SK-N-SH (cell line): ENCODE measurements around the gene PRRT2. TPM values are rescaled to one million over a fixed set of nuclear protein-coding genes. Genes with fewer than 3 reads are reported as not detected.

Experiments used
- CTCF ChIA-PET: fragments of 300-600, 350-600 bp; formaldehyde crosslinking; extraction: SDS; loops from one replicate; lab custom pipeline; 2021; lab: Yijun Ruan, JAX
- POLR2A ChIA-PET: fragments of 350-600 bp; sonication (Branson Sonifier 250); formaldehyde crosslinking; extraction: SDS; loops from one replicate; lab custom pipeline; 2020; ENCODE audit warnings: antibody characterized with exemption, inconsistent platforms; lab: Yijun Ruan, JAX
- DNase-seq: peaks from one replicate; pipeline ENCODE4 v3.0.0; 2012
- H2AFZ ChIP-seq: fragments of 200-600 bp; sonication (generic); 2 replicates; pipeline ENCODE4 v1.8.1; 2016; ENCODE audit warnings: antibody characterized with exemption, mild to moderate bottlenecking, low read depth
- H3F3A ChIP-seq: fragments of 200-600 bp; sonication (generic); replicated peaks from 2 replicates; pipeline ENCODE3; 2016; ENCODE audit warnings: antibody characterized with exemption, mild to moderate bottlenecking; ENCODE audit not compliant: insufficient read depth
- H3K27ac ChIP-seq, 2 experiments: fragments of 200-500 bp in 1 of 2; fragments of 200-600 bp in 1 of 2; sonication (Bioruptor generic) in 1 of 2; sonication (generic), shearing (Covaris generic) in 1 of 2; 2 replicates each; pipeline versions ENCODE4 v1.5.1 to v1.6.1; 2014 to 2016; ENCODE audit warnings: low read depth in 2 of 2, inconsistent platforms in 1 of 2, low read length in 1 of 2, mild to moderate bottlenecking in 1 of 2, mixed read lengths in 1 of 2
- H3K27me3 ChIP-seq: fragments of 200-600 bp; sonication (generic), shearing (Covaris generic); 2 replicates; pipeline ENCODE4 v1.6.1; 2016; ENCODE audit warnings: mixed run types; ENCODE audit not compliant: insufficient read depth
- H3K36me3 ChIP-seq, 2 experiments: fragments of 200-500 bp in 1 of 2; fragments of 200-600 bp in 1 of 2; sonication (Bioruptor generic) in 1 of 2; sonication (generic) in 1 of 2; replicated peaks in 1 of 2; 2 replicates each; pipeline versions ENCODE3 to v1.5.1; 2014 to 2016; ENCODE audit warnings: low read length in 1 of 2, mild to moderate bottlenecking in 1 of 2; ENCODE audit not compliant: insufficient read depth in 2 of 2, control insufficient read depth in 1 of 2
- H3K4me1 ChIP-seq, 2 experiments: fragments of 200-500 bp in 1 of 2; fragments of 200-600 bp in 1 of 2; sonication (Bioruptor generic) in 1 of 2; sonication (generic), shearing (Covaris generic) in 1 of 2; 2 replicates each; pipeline versions ENCODE4 v1.5.1 to v1.6.1; 2014 to 2016; ENCODE audit warnings: low read depth in 1 of 2, low read length in 1 of 2, mixed run types in 1 of 2; ENCODE audit not compliant: insufficient read depth in 2 of 2, control insufficient read depth in 1 of 2
- H3K4me2 ChIP-seq: fragments of 200-600 bp; sonication (generic), shearing (Covaris generic); 2 replicates; pipeline ENCODE4 v1.6.1; 2017; ENCODE audit warnings: mixed run types
- H3K4me3 ChIP-seq, 2 experiments: fragments of 200-500 bp in 1 of 2; fragments of 200-600 bp in 1 of 2; sonication (Bioruptor generic) in 1 of 2; sonication (generic), shearing (Covaris generic) in 1 of 2; 2 replicates each; pipeline versions ENCODE4 v1.5.1 to v1.8.1; 2014 to 2016; ENCODE audit warnings: low read depth in 2 of 2, inconsistent platforms in 1 of 2, low read length in 1 of 2, mild to moderate bottlenecking in 1 of 2, mixed read lengths in 1 of 2, moderate library complexity in 1 of 2
- H3K79me2 ChIP-seq: fragments of 200-600 bp; sonication (generic); 2 replicates; pipeline ENCODE4 v1.8.1; 2017; ENCODE audit warnings: mild to moderate bottlenecking; ENCODE audit not compliant: insufficient read depth
- H3K9ac ChIP-seq: fragments of 200-600 bp; sonication (generic); 2 replicates; pipeline ENCODE4 v1.6.1; 2017; ENCODE audit warnings: mixed run types
- H3K9me2 ChIP-seq: fragments of 200-600 bp; sonication (generic); 2 replicates; pipeline ENCODE4 v1.6.1; 2017; ENCODE audit warnings: mixed run types
- H3K9me3 ChIP-seq: fragments of 200-600 bp; sonication (generic); 2 replicates; pipeline ENCODE4 v1.6.1; 2017; ENCODE audit warnings: mixed run types, mild to moderate bottlenecking, moderate library complexity
- H4K20me1 ChIP-seq: fragments of 200-600 bp; sonication (generic); 2 replicates; pipeline ENCODE4 v1.6.1; 2017; ENCODE audit warnings: mild to moderate bottlenecking, mixed run types; ENCODE audit not compliant: insufficient read depth
- ELF1 ChIP-seq: IDR thresholded peaks from 2 replicates; pipeline ENCODE4 v1.4.0; 2012
- EZH2phosphoT487 ChIP-seq: fragments of 200-600 bp; sonication (generic); IDR thresholded peaks from 2 replicates; pipeline ENCODE4 v1.6.1; 2017; ENCODE audit warnings: low read depth, mixed run types, mild to moderate bottlenecking, antibody characterized with exemption, moderate library complexity, borderline replicate concordance
- FOSL2 ChIP-seq: IDR thresholded peaks from 2 replicates; pipeline ENCODE4 v1.4.0; 2012; ENCODE audit warnings: low read depth, mild to moderate bottlenecking, moderate library complexity, borderline replicate concordance
- FOXM1 ChIP-seq: IDR thresholded peaks from 2 replicates; pipeline ENCODE4 v1.4.0; 2012; ENCODE audit warnings: low read depth, mild to moderate bottlenecking
- JUND ChIP-seq: IDR thresholded peaks from 2 replicates; pipeline ENCODE4 v1.4.0; 2012
- POLR2AphosphoS5 ChIP-seq: IDR thresholded peaks from 2 replicates; pipeline ENCODE4 v1.6.1; 2012; ENCODE audit warnings: low read depth, low read length
- RAD21 ChIP-seq: IDR thresholded peaks from 2 replicates; pipeline ENCODE4 v1.6.1; 2012; ENCODE audit warnings: mild to moderate bottlenecking, low read length
- RCOR1 ChIP-seq: fragments of 150-350 bp; IDR thresholded peaks from 2 replicates; pipeline ENCODE4 v1.6.1; 2017; ENCODE audit warnings: antibody characterized with exemption, low read length
- RFX5 ChIP-seq: IDR thresholded peaks from 2 replicates; pipeline ENCODE4 v1.6.1; 2012; ENCODE audit warnings: mild to moderate bottlenecking, improper control_type of control experiment, low read length
- YY1 ChIP-seq: IDR thresholded peaks from 2 replicates; pipeline ENCODE4 v1.4.0; 2012; ENCODE audit warnings: low read depth, mild to moderate bottlenecking
- WGBS: methylation state at CpG from one replicate; pipeline ENCODE4 v1.1.6; 2017; ENCODE audit warnings: low lambda C conversion rate; 5-methylcytosine and 5-hydroxymethylcytosine counted together
- polyA plus RNA-seq, 3 experiments: library from polyadenylated mRNA; depleted of rRNA; stranded (reverse); fragments of >200 nt; gene quantifications; 2 replicates each; pipeline ENCODE4 v1.2.3, GENCODE V29; 2012
- TF ChIP-seq, protein P1 (sequence below): IDR thresholded peaks from 2 replicates; pipeline ENCODE4 v1.6.1; 2012; ENCODE audit warnings: mild to moderate bottlenecking, low read depth, low read length, moderate library complexity
- TF ChIP-seq, protein P2 (sequence below): fragments of 200-600 bp; sonication (generic); IDR thresholded peaks from 2 replicates; pipeline ENCODE4 v1.6.1; 2017; ENCODE audit warnings: antibody characterized with exemption, mild to moderate bottlenecking, moderate library complexity

Gene PRRT2
- 28.1 and 29.3 TPM in 2 replicates for polyA plus RNA-seq (2012; rRNA removed)
- 2.3 and 3.4 TPM in 2 replicates for polyA plus RNA-seq (2012; cell fraction: cytosol; rRNA removed)
- 256 and 346 TPM in 2 replicates for polyA plus RNA-seq (2012; cell fraction: nucleus; rRNA removed)

DNA sequence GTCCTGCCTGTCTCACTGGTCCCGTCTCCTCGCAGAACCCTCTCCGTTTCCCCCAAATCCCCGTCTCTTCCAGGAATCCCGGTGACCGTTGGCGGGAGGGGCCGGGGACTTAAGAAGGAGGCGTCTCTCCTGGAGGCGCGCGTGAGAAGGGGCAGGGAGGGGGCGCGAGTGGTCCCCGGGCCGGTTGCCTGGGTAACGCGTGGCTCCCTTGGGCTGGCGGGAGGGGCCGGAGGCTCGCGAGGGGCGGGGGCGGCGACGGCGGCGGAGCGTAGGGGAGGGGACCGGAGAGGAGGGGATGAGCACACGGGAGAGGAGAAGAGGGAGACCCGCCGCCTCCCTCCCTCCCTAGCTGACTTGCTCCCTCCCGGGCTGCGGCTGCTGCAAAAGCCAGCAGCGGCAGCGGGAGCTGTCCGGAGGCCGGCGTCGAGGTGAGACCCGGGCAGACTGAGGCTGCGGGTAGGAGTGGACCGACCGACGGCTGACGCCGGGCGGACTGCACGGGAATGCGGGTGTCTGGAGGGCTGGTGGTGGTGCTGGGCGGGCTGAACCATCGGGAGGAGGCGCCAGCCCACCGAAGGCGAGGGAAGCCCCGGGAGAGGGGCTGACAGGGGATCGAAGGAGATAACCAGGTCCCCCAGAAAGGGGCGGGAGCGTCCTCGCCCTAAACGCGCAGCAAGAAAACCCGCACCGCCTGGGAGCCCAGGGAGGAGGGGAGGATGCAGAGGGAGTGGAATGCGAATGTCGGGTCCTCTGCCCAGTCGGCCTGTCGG lies at the start of gene PRRT2:
Gene PRRT2, plus strand, starts transcription at position 298 of the 770 bp plus-strand sequence. CDS start 862 bp downstream, outside the sequence.
- Histone ChIP-seq H3K4me3 (peak within 1 kb of the TSS; percentile 68 to 80), H3K9ac (peak within 1 kb of the TSS; percentile 80), H3K9me2 (no peaks in the 10 kb centered on the region), H3K79me2 (peaks cover 75% of the 10 kb centered on the region), H3K9me3 (no peaks in the 10 kb centered on the region), H3F3A (peaks cover 48% of the 10 kb centered on the region), H3K27me3 (no peaks in the 10 kb centered on the region), H3K4me2 (peak within 1 kb of the TSS; percentile 97), H4K20me1 (peaks cover 15% of the 10 kb centered on the region), H3K4me1 (peaks cover 47 to 73% of the 10 kb centered on the region in 2 experiments), H3K36me3 (peaks cover 13 to 18% of the 10 kb centered on the region in 2 experiments), H2AFZ (peak within 1 kb of the TSS; percentile 72; the same call in 1 of the 2 replicates), H3K27ac (peak within 1 kb of the TSS; percentile 87 to 97)
- TF ChIP-seq, protein P1, sequence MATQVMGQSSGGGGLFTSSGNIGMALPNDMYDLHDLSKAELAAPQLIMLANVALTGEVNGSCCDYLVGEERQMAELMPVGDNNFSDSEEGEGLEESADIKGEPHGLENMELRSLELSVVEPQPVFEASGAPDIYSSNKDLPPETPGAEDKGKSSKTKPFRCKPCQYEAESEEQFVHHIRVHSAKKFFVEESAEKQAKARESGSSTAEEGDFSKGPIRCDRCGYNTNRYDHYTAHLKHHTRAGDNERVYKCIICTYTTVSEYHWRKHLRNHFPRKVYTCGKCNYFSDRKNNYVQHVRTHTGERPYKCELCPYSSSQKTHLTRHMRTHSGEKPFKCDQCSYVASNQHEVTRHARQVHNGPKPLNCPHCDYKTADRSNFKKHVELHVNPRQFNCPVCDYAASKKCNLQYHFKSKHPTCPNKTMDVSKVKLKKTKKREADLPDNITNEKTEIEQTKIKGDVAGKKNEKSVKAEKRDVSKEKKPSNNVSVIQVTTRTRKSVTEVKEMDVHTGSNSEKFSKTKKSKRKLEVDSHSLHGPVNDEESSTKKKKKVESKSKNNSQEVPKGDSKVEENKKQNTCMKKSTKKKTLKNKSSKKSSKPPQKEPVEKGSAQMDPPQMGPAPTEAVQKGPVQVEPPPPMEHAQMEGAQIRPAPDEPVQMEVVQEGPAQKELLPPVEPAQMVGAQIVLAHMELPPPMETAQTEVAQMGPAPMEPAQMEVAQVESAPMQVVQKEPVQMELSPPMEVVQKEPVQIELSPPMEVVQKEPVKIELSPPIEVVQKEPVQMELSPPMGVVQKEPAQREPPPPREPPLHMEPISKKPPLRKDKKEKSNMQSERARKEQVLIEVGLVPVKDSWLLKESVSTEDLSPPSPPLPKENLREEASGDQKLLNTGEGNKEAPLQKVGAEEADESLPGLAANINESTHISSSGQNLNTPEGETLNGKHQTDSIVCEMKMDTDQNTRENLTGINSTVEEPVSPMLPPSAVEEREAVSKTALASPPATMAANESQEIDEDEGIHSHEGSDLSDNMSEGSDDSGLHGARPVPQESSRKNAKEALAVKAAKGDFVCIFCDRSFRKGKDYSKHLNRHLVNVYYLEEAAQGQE: peak; percentile 70
- TF ChIP-seq, protein P2, sequence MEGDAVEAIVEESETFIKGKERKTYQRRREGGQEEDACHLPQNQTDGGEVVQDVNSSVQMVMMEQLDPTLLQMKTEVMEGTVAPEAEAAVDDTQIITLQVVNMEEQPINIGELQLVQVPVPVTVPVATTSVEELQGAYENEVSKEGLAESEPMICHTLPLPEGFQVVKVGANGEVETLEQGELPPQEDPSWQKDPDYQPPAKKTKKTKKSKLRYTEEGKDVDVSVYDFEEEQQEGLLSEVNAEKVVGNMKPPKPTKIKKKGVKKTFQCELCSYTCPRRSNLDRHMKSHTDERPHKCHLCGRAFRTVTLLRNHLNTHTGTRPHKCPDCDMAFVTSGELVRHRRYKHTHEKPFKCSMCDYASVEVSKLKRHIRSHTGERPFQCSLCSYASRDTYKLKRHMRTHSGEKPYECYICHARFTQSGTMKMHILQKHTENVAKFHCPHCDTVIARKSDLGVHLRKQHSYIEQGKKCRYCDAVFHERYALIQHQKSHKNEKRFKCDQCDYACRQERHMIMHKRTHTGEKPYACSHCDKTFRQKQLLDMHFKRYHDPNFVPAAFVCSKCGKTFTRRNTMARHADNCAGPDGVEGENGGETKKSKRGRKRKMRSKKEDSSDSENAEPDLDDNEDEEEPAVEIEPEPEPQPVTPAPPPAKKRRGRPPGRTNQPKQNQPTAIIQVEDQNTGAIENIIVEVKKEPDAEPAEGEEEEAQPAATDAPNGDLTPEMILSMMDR: no peak
- WGBS: 4% methylated on average over 34 of the region's 69 CpGs
- peak; percentile 86 for DNase-seq
- POLR2A ChIA-PET: interaction anchor here (1.2 kb wide), 1 partner anchor 8 kb away, joined by 4 read pairs; the partner anchor contains the start of gene MVP
- CTCF ChIA-PET: interaction anchor here (1.0 to 3.1 kb wide), 8 partner anchors 9 to 220 kb away, joined by 3 to 14 read pairs (median 4); partner anchors contain the start of genes ASPHD1, SEZ6L2 and TLCD3B

DNA sequence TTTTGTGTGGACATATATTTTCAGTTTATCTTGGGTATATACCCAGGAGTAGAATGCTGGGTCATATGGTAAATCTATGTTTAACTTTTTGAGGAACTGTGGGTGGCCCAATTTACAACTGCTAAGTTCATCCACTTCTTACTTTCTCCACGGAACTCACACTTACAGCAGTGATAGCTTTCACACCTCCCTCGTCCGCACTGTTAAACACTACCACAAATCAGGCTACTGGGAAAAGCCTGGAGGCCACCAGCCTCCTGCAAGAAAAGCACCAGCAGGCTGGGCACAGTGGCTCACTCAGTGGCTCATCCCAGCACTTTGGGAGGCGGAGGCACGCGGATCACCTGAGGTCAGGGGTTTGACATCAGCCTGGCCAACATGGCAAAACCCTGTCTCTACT lies 48.7 kb upstream of the PRRT2 start:
- CTCF ChIA-PET: no interaction called here
- Histone ChIP-seq H3K4me1 (no peaks in the 10 kb centered on the region), H2AFZ (no peak overlapping the region), H3K9ac (no peak overlapping the region), H3K79me2 (no peaks in the 10 kb centered on the region), H3K27me3 (no peaks in the 10 kb centered on the region), H3F3A (no peaks in the 10 kb centered on the region), H3K36me3 (no peaks in the 10 kb centered on the region), H3K27ac (no peak overlapping the region), H3K4me2 (no peak overlapping the region), H3K9me3 (no peaks in the 10 kb centered on the region), H3K4me3 (no peak overlapping the region), H4K20me1 (no peaks in the 10 kb centered on the region), H3K9me2 (no peaks in the 10 kb centered on the region)
- WGBS: 76% methylated on average over 6 of the region's 6 CpGs
- POLR2A ChIA-PET: no interaction called here
- DNase-seq: no peak
- TF ChIP-seq JUND (no peak), YY1 (no peak), POLR2AphosphoS5 (no peak), RAD21 (no peak), FOSL2 (no peak), FOXM1 (no peak), ELF1 (no peak), RFX5 (no peak), EZH2phosphoT487 (no peak), RCOR1 (no peak)
